GM13977 (cell line): ENCODE measurements around the gene MIOS.

ENCODE experiments used
- DNase-seq: peaks from one replicate; pipeline ENCODE4 v3.0.0; 2012; ENCODE audit warnings: low spot score
- CTCF ChIP-seq: IDR thresholded peaks from 2 replicates; pipeline ENCODE4 v1.5.1; 2012; ENCODE audit warnings: mild to moderate bottlenecking, control low read depth; ENCODE audit not compliant: insufficient read depth; ENCODE audit errors: extremely low read depth, missing control alignments
- in situ Hi-C: fragments of 300-500 bp; cut with MboI; formaldehyde crosslinking; loops from one replicate; pipeline ENCODE4 v1.12.0; 2022; ENCODE audit warnings: low sequenced_read_pairs, low pct_unique_long_range_greater_than_20kb, mixed read lengths, inconsistent platforms; ENCODE audit not compliant: unreplicated experiment

Gene MIOS

DNA sequence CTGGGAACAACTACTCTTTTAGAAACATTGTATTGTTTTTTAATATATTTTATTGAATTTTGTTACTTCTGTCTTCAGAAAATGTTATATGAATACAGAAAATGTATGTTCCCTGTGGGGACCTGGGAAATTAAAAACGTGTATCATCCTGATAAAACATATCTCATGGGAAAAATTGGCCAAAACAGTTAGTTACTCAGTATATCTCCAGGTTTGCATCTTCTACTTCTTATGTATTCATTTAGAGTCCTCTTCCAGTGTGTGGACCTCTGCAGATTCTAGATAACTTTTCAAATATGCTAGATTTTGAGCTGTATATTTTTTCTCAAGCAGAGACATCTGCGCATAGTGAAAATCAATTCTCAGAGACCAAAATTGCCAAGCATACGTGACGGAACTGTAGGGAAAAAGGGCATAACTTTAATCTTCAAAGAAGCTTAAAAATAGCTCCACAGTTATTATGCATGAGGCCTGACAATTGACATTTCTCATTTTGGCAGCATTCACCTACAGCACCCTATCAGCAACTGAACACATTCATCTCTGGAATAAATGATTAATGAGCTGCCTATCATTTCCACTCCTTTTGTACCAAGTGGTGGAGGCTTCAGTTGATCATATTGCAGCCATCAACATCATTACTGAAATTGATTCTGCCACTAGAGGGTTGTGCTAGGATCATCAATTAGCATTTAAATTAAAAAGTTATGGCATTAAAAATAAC, 47.5 kb downstream of the MIOS start:
- in situ Hi-C loops, result no loop called here
- no peak for DNase-seq
- TF ChIP-seq CTCF, result no peak

GRCh38 chr7:7617550-7617949, 50.9 kb downstream of the MIOS start:
- TF ChIP-seq CTCF, result no peak
- in situ Hi-C loops, result no loop called here
- no peak for DNase-seq

DNA sequence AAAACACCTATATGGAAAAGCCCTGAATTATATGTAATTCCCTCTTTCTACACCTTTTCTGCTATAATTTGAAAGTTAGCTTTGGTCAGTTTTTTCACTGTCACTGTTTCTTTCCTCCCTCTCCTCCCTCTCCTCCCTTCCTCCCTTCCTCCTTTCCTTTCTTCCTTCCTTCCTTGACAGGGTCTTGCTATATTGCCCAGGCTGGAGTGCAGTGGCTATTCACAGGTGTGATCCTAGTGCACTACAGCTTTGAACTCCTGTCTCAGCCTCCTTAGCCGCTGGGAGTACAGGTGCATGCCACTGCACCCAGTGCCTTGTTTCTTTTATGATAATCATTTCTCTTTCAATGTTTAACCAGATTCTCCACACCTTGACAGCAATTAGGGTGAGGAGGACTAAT, 51.7 kb downstream of the MIOS start:
- in situ Hi-C loops, result no loop called here
- TF ChIP-seq CTCF, result no peak
- no peak for DNase-seq

- in situ Hi-C loops, result no loop called here
- DNase-seq, result no peak
- TF ChIP-seq CTCF, result no peak
Observed at GRCh38 chr7:7620236-7620635, 53.6 kb downstream of the MIOS start.

- no peak for DNase-seq
- no peak for TF ChIP-seq CTCF
- in situ Hi-C loops, result no loop called here
Observed at GRCh38 chr7:7620644-7621210, 54.0 kb downstream of the MIOS start.

- DNase-seq, result no peak
- in situ Hi-C loops, result no loop called here
- TF ChIP-seq CTCF, result no peak
Observed at GRCh38 chr7:7628476-7628875, 61.8 kb downstream of the MIOS start.
